Measurements from ENCODE around the gene HARS2.
"Not testable (repeated sequence)": the region's sequence is repeated elsewhere in the genome, so short reads cannot be mapped to it uniquely, and the experiment has no call there.

Gene HARS2

DNA sequence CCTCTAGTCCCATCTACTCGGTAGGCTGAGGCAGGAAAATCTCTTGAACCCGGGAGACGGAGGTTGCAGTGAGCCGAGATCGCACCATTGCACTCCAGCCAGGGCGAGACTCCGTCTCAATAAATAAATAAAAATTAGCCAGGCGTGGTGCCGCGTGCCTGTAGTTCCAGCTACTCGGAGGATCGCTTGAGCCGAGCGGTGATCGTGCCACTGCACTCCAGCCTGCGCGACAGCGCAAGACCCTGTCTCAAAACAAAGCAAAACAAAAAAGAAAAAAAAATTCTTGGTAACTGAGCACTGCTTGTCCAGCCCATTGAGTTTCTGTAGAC, 27.3 kb upstream of the HARS2 start:
- H3K9me3 ChIP-seq (ENCODE audit: severe bottlenecking) = no peaks in the 10 kb centered on the region
- peak overlapping the region; percentile 86 for H3K27ac ChIP-seq
- TF ChIP-seq, protein P1, sequence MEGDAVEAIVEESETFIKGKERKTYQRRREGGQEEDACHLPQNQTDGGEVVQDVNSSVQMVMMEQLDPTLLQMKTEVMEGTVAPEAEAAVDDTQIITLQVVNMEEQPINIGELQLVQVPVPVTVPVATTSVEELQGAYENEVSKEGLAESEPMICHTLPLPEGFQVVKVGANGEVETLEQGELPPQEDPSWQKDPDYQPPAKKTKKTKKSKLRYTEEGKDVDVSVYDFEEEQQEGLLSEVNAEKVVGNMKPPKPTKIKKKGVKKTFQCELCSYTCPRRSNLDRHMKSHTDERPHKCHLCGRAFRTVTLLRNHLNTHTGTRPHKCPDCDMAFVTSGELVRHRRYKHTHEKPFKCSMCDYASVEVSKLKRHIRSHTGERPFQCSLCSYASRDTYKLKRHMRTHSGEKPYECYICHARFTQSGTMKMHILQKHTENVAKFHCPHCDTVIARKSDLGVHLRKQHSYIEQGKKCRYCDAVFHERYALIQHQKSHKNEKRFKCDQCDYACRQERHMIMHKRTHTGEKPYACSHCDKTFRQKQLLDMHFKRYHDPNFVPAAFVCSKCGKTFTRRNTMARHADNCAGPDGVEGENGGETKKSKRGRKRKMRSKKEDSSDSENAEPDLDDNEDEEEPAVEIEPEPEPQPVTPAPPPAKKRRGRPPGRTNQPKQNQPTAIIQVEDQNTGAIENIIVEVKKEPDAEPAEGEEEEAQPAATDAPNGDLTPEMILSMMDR (IDR thresholded peaks at IDR 0.05; ENCODE audit: low read depth, low read length) = no peak
- peak overlapping the region; percentile 94 for H3K4me3 ChIP-seq (ENCODE audit: low read depth, low read length)
- H3K36me3 ChIP-seq = peaks cover 66% of the 10 kb centered on the region
- no peaks in the 10 kb centered on the region for H3K27me3 ChIP-seq (ENCODE audit: insufficient read depth, low read depth, severe bottlenecking)
- no peak for DNase-seq

GRCh38 chr5:140664359-140665119, 26.7 kb upstream of the HARS2 start, which contains the start of gene WDR55:
Gene WDR55 (plus strand): TSS chr5:140664904. CDS start chr5:140664913, 9 bp downstream.
- no peaks in the 10 kb centered on the region for H3K27me3 ChIP-seq (ENCODE audit: insufficient read depth, low read depth, severe bottlenecking)
- DNase-seq = peak; percentile 98
- no peaks in the 10 kb centered on the region for H3K9me3 ChIP-seq (ENCODE audit: severe bottlenecking)
- peaks cover 65% of the 10 kb centered on the region for H3K36me3 ChIP-seq
- peak within 1 kb of the TSS; percentile 86 for H3K27ac ChIP-seq
- TF ChIP-seq, protein P1 (IDR thresholded peaks at IDR 0.05; ENCODE audit: low read depth, low read length) = no peak
- peak within 1 kb of the TSS; percentile 94 for H3K4me3 ChIP-seq (ENCODE audit: low read depth, low read length)

GRCh38 chr5:140671035-140671434, 20.2 kb upstream of the HARS2 start:
- DNase-seq; H3K27ac ChIP-seq; H3K4me3 ChIP-seq (ENCODE audit: low read depth, low read length); H3K9me3 ChIP-seq (ENCODE audit: severe bottlenecking); H3K27me3 ChIP-seq (ENCODE audit: insufficient read depth, low read depth, severe bottlenecking): not testable (repeated sequence)
- peaks cover 67% of the 10 kb centered on the region for H3K36me3 ChIP-seq

GRCh38 chr5:140671472-140672125, 19.7 kb upstream of the HARS2 start:
- TF ChIP-seq, protein P1 (IDR thresholded peaks at IDR 0.05; ENCODE audit: low read depth, low read length) = no peak

GRCh38 chr5:140672455-140673186, 18.6 kb upstream of the HARS2 start:
- H3K36me3 ChIP-seq = peaks cover 75% of the 10 kb centered on the region
- H3K27me3 ChIP-seq (ENCODE audit: insufficient read depth, low read depth, severe bottlenecking) = no peaks in the 10 kb centered on the region
- H3K27ac ChIP-seq = no peak overlapping the region
- TF ChIP-seq, protein P1 (IDR thresholded peaks at IDR 0.05; ENCODE audit: low read depth, low read length) = no peak
- no peak for DNase-seq
- H3K9me3 ChIP-seq (ENCODE audit: severe bottlenecking) = no peaks in the 10 kb centered on the region
- H3K4me3 ChIP-seq (ENCODE audit: low read depth, low read length) = no peak overlapping the region

More at GRCh38 chr5:140671472-140672125, 19.7 kb upstream of the HARS2 start:
- Histone ChIP-seq H3K36me3 (peaks cover 69% of the 10 kb centered on the region), H3K27ac (no peak overlapping the region), H3K4me3 (ENCODE audit: low read depth, low read length) (no peak overlapping the region), H3K9me3 (ENCODE audit: severe bottlenecking) (no peaks in the 10 kb centered on the region), H3K27me3 (ENCODE audit: insufficient read depth, low read depth, severe bottlenecking) (no peaks in the 10 kb centered on the region)
- DNase-seq = no peak
